BJ (cell line): ENCODE data around the gene SV2C. TPM values are rescaled to one million over a fixed set of nuclear protein-coding genes. Genes with fewer than 3 reads are reported as not detected.
"Not testable (repeated sequence)": the region's sequence is repeated elsewhere in the genome, so short reads cannot be mapped to it uniquely, and the experiment has no call there.

ENCODE experiments used
- CTCF ChIA-PET: fragments of 350-600 bp; formaldehyde crosslinking; extraction: SDS; loops from one replicate; lab custom pipeline; 2021; ENCODE audit warnings: antibody characterized with exemption, inconsistent platforms; lab: Yijun Ruan, JAX
- POLR2A ChIA-PET: fragments of 300-600 bp; sonication (Branson Sonifier 250); formaldehyde crosslinking; extraction: SDS; loops from one replicate; lab custom pipeline; 2021; ENCODE audit warnings: antibody characterized with exemption; lab: Charles Lee
- DNase-seq: peaks from one replicate; pipeline ENCODE4 v3.0.0-alpha.2; 2011; ENCODE audit warnings: low read depth
- H3K27me3 ChIP-seq: 2 replicates; pipeline ENCODE4 v1.6.0; 2011; ENCODE audit warnings: low read length; ENCODE audit not compliant: control insufficient read depth, insufficient read depth
- H3K36me3 ChIP-seq: 2 replicates; pipeline ENCODE4 v1.5.1; 2011; ENCODE audit warnings: low read length; ENCODE audit not compliant: control insufficient read depth, insufficient read depth
- H3K4me3 ChIP-seq: 2 replicates; pipeline ENCODE4 v1.5.1; 2011; ENCODE audit warnings: low read depth, mild to moderate bottlenecking, control low read depth, low read length
- CTCF ChIP-seq: IDR thresholded peaks from 2 replicates; pipeline ENCODE4 v1.5.1; 2011; ENCODE audit warnings: low read depth, mild to moderate bottlenecking, control low read depth, inconsistent platforms, low read length, moderate library complexity; ENCODE audit not compliant: insufficient read depth
- polyA plus RNA-seq: library from polyadenylated mRNA; depleted of rRNA; stranded (reverse); fragments of >200 nt; gene quantifications from 2 replicates; pipeline ENCODE4 v1.2.3, GENCODE V29; 2011

SV2C gene
- polyA plus RNA-seq, 1 experiment, result not detected

- Histone ChIP-seq H3K36me3 (no peaks in the 10 kb centered on the region), H3K4me3 (no peak overlapping the region), H3K27me3 (no peaks in the 10 kb centered on the region)
- DNase-seq, result no peak
- POLR2A ChIA-PET, result no interaction called here
- CTCF ChIA-PET, result interaction anchor here (1.0 kb wide), 1 partner anchor 16 kb away, joined by 3 read pairs; no protein-coding TSS in a partner anchor
- TF ChIP-seq CTCF, result no peak
Observed at GRCh38 chr5:76291305-76292077, 208.3 kb downstream of the SV2C start.

- no peaks in the 10 kb centered on the region for H3K36me3 ChIP-seq
- H3K27me3 ChIP-seq, result no peaks in the 10 kb centered on the region
- no peak for TF ChIP-seq CTCF
- H3K4me3 ChIP-seq, result no peak overlapping the region
- no peak for DNase-seq
- CTCF ChIA-PET, result interaction anchor here (0.8 kb wide), 1 partner anchor 23 kb away, joined by 4 read pairs; no protein-coding TSS in a partner anchor
- POLR2A ChIA-PET, result no interaction called here
Observed at GRCh38 chr5:76292620-76293322, 209.6 kb downstream of the SV2C start.

- CTCF ChIA-PET, result no interaction called here
- no peaks in the 10 kb centered on the region for H3K27me3 ChIP-seq
- no peak for TF ChIP-seq CTCF
- H3K36me3 ChIP-seq, result no peaks in the 10 kb centered on the region
- H3K4me3 ChIP-seq, result no peak overlapping the region
- DNase-seq, result no peak
- POLR2A ChIA-PET, result no interaction called here
Observed at GRCh38 chr5:76294573-76294972, 211.4 kb downstream of the SV2C start.

DNA sequence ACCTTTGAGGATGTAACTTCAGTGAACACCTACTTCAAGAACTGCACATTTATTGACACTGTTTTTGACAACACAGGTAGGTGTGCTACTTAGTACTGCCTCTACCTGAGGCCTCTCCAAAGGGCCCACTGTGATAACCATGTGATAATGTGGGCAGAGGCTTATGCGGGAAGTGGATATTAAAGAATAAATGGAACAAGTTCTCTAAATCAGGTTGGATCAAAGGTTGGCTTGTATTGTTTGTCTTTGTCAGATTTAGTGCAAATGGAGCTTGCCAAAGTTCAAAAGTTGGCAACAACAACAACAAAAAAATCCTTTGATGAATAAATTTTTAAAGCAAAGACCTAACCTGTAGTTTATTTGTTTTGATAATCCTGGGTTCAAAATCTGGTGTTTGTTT, 215.7 kb downstream of the SV2C start:
- DNase-seq, result no peak
- Histone ChIP-seq H3K27me3 (no peaks in the 10 kb centered on the region), H3K4me3 (no peak overlapping the region), H3K36me3 (no peaks in the 10 kb centered on the region)
- no peak for TF ChIP-seq CTCF
- ChIA-PET CTCF (no interaction called here), POLR2A (no interaction called here)

DNA sequence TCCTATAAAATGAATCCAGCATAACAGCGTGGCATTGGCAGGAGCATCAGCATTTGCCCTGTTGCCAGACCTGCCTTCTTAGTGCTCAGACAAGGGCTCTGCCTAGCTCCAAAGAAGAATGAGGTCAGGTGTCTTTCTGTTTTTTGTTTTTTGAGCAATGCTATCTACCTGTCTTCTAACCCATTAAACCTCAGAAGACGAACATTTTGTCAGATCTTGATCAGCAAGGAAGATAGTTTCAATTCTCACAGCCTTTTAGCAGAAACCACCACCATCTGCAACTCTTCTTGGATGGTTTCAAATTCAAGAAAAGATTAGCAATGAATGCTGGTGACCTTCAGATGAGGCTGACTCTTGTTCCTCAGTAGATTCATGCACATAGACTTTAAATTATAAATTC, 216.4 kb downstream of the SV2C start:
- ChIA-PET POLR2A (no interaction called here), CTCF (no interaction called here)
- H3K4me3 ChIP-seq, result no peak overlapping the region
- TF ChIP-seq CTCF, result no peak
- H3K27me3 ChIP-seq, result no peaks in the 10 kb centered on the region
- no peak for DNase-seq
- H3K36me3 ChIP-seq, result no peaks in the 10 kb centered on the region

GRCh38 chr5:76301932-76302331, 218.7 kb downstream of the SV2C start:
- H3K36me3 ChIP-seq, CTCF ChIA-PET, H3K27me3 ChIP-seq, POLR2A ChIA-PET, H3K4me3 ChIP-seq, DNase-seq: not testable (repeated sequence)

GRCh38 chr5:76302661-76303060, 219.5 kb downstream of the SV2C start:
- DNase-seq, H3K36me3 ChIP-seq, H3K4me3 ChIP-seq, H3K27me3 ChIP-seq, CTCF ChIA-PET, POLR2A ChIA-PET: not testable (repeated sequence)
